PC-9 (cell line): ENCODE results near the gene ZNF593OS. TPM values are rescaled to one million over a fixed set of nuclear protein-coding genes. Genes with fewer than 3 reads are reported as not detected.

Experiments used
- BruUV-seq: library from RNA; stranded (reverse); fragments of 400-500 nt; replicated peaks from 2 replicates; lab custom pipeline; 2021; lab: Mats Ljungman, UMichigan
- CTCF ChIA-PET: fragments of 300-600 bp; sonication (Branson Sonifier 250); formaldehyde crosslinking; loops from one replicate; lab custom pipeline; 2022; ENCODE audit warnings: antibody characterized with exemption; lab: Charles Lee
- POLR2A ChIA-PET: fragments of 300-600 bp; sonication (Branson Sonifier 250); formaldehyde crosslinking; loops from one replicate; lab custom pipeline; 2022; ENCODE audit warnings: antibody characterized with exemption; ENCODE audit not compliant: unreplicated experiment; lab: Charles Lee
- DNase-seq, 2 experiments: peaks; one replicate each; pipeline versions ENCODE4 v3.0.0 to v3.0.0-alpha.2; 2015 to 2022; ENCODE audit warnings: mixed read lengths in 1 of 2
- H2AFZ ChIP-seq: fragments of 200-600 bp; sonication (generic); 2 replicates; pipeline ENCODE4 v1.8.1; 2017; ENCODE audit warnings: antibody characterized with exemption
- H3F3A ChIP-seq: fragments of 200-600 bp; sonication (generic); 2 replicates; pipeline ENCODE4 v1.8.1; 2017; ENCODE audit warnings: antibody characterized with exemption, mild to moderate bottlenecking, low read depth; ENCODE audit not compliant: insufficient read depth
- H3K27ac ChIP-seq: fragments of 200-600 bp; sonication (generic); 2 replicates; pipeline ENCODE4 v1.6.1; 2016; ENCODE audit warnings: mixed run types
- H3K27me3 ChIP-seq: fragments of 200-600 bp; sonication (generic); 2 replicates; pipeline ENCODE4 v1.6.1; 2016; ENCODE audit warnings: low read depth, mixed run types; ENCODE audit not compliant: insufficient read depth
- H3K36me3 ChIP-seq: fragments of 200-600 bp; sonication (generic); 2 replicates; pipeline ENCODE4 v1.6.1; 2016; ENCODE audit warnings: low read depth, mixed run types
- H3K4me1 ChIP-seq: fragments of 200-600 bp; sonication (generic); replicated peaks from 2 replicates; pipeline ENCODE4 v1.6.1; 2016; ENCODE audit warnings: mixed run types; ENCODE audit not compliant: insufficient read depth
- H3K4me2 ChIP-seq: fragments of 200-600 bp; sonication (generic); 2 replicates; pipeline ENCODE4 v1.6.1; 2017; ENCODE audit warnings: mixed run types
- H3K4me3 ChIP-seq: fragments of 200-600 bp; sonication (generic); 2 replicates; pipeline ENCODE4 v1.6.1; 2016; ENCODE audit warnings: mixed run types
- H3K79me2 ChIP-seq: fragments of 200-600 bp; sonication (generic); 2 replicates; pipeline ENCODE4 v1.6.1; 2017; ENCODE audit warnings: low read depth, mixed run types
- H3K9me2 ChIP-seq: fragments of 200-600 bp; sonication (generic); 2 replicates; pipeline ENCODE4 v1.8.1; 2017; ENCODE audit warnings: mild to moderate bottlenecking; ENCODE audit not compliant: insufficient read depth
- H3K9me3 ChIP-seq: fragments of 200-600 bp; sonication (generic); 2 replicates; pipeline ENCODE4 v1.8.1; 2016; ENCODE audit warnings: low read depth; ENCODE audit not compliant: insufficient read depth
- H4K20me1 ChIP-seq: fragments of 200-600 bp; sonication (generic); 2 replicates; pipeline ENCODE4 v1.8.1; 2017; ENCODE audit not compliant: insufficient read depth
- CTCF ChIP-seq: fragments of 200-600 bp; sonication (generic); conservative IDR thresholded peaks from 2 replicates; pipeline ENCODE4 v1.6.1; 2017; ENCODE audit warnings: mixed run types, antibody characterized with exemption, mild to moderate bottlenecking, moderate library complexity
- EZH2 ChIP-seq: fragments of 200-600 bp; sonication (generic); IDR thresholded peaks from 2 replicates; pipeline ENCODE4 v1.8.0; 2017; ENCODE audit warnings: antibody characterized with exemption, low read depth
- intact Hi-C: fragments of 100-400 bp; cut with micrococcal nuclease; formaldehyde crosslinking; loops from one replicate; pipeline ENCODE4 v1.10.0; 2022; ENCODE audit not compliant: unreplicated experiment
- total RNA-seq: library from RNA; stranded (reverse); gene quantifications from 2 replicates; pipeline ENCODE4 v1.2.3, GENCODE V29; 2021

Gene ZNF593OS
- total RNA-seq, 1 experiment from 2014 or later: not detected

- no peak overlapping the region for H3K4me3 ChIP-seq
- POLR2A ChIA-PET: interaction anchor here (0.6 to 0.7 kb wide), 2 partner anchors 507 to 571 kb away, joined by 4 to 8 read pairs; no protein-coding TSS in a partner anchor
- no peak for DNase-seq
- BruUV-seq: no TSS peak
- no peak overlapping the region for H3K4me2 ChIP-seq
- no peak overlapping the region for H3K27ac ChIP-seq
- H3K9me3 ChIP-seq: no peaks in the 10 kb centered on the region
- no peak overlapping the region for H2AFZ ChIP-seq
- CTCF ChIA-PET: interaction anchor here (1.1 kb wide), 1 partner anchor 103 kb away, joined by 4 read pairs; no protein-coding TSS in a partner anchor
- no peaks in the 10 kb centered on the region for H3K9me2 ChIP-seq
- intact Hi-C loops: no loop called here
- H4K20me1 ChIP-seq: no peaks in the 10 kb centered on the region
- H3K4me1 ChIP-seq: no peaks in the 10 kb centered on the region
- TF ChIP-seq EZH2 (no peak), CTCF (no peak)
- H3F3A ChIP-seq: no peaks in the 10 kb centered on the region
- H3K27me3 ChIP-seq: no peaks in the 10 kb centered on the region
- H3K36me3 ChIP-seq: no peaks in the 10 kb centered on the region
- H3K79me2 ChIP-seq: no peaks in the 10 kb centered on the region
Measured at GRCh38 chr1:26138974-26139558, 32.6 kb downstream of the ZNF593OS start.

- Histone ChIP-seq H3K27ac (no peak overlapping the region), H2AFZ (no peak overlapping the region), H3F3A (no peaks in the 10 kb centered on the region), H3K4me3 (no peak overlapping the region), H3K4me2 (no peak overlapping the region), H3K27me3 (no peaks in the 10 kb centered on the region), H3K9me3 (no peaks in the 10 kb centered on the region), H3K79me2 (no peaks in the 10 kb centered on the region), H3K4me1 (no peaks in the 10 kb centered on the region), H3K9me2 (no peaks in the 10 kb centered on the region), H4K20me1 (no peaks in the 10 kb centered on the region), H3K36me3 (no peaks in the 10 kb centered on the region)
- TF ChIP-seq EZH2: no peak
- no peak for TF ChIP-seq CTCF
- POLR2A ChIA-PET: no interaction called here
- CTCF ChIA-PET: no interaction called here
- BruUV-seq: no TSS peak
- DNase-seq: no peak
- intact Hi-C loops: no loop called here
Measured at GRCh38 chr1:26134466-26134865, 37.2 kb downstream of the ZNF593OS start.

- Histone ChIP-seq H3K9me2 (no peaks in the 10 kb centered on the region), H3K9me3 (no peaks in the 10 kb centered on the region), H3K79me2 (no peaks in the 10 kb centered on the region), H3K4me2 (no peak overlapping the region), H4K20me1 (no peaks in the 10 kb centered on the region), H3K27ac (no peak overlapping the region), H3K36me3 (no peaks in the 10 kb centered on the region), H3F3A (no peaks in the 10 kb centered on the region), H2AFZ (no peak overlapping the region), H3K27me3 (no peaks in the 10 kb centered on the region), H3K4me3 (no peak overlapping the region), H3K4me1 (peaks cover 4% of the 10 kb centered on the region)
- no TSS peak for BruUV-seq
- TF ChIP-seq CTCF (no peak), EZH2 (no peak)
- no peak for DNase-seq
- intact Hi-C loops: no loop called here
- ChIA-PET POLR2A (interaction anchor here (0.5 to 0.6 kb wide), 2 partner anchors 15 to 55 kb away, joined by 7 read pairs; no protein-coding TSS in a partner anchor), CTCF (no interaction called here)
Measured at GRCh38 chr1:26132834-26133167, 38.8 kb downstream of the ZNF593OS start.
